DND-41 (cell line): ENCODE data around the gene OR51B6.

Source experiments
- ATAC-seq: fragments of 200-7000 bp; cut with Tn5 transposase; 3 replicates; pipeline ENCODE4 v1.9.1; 2021; ENCODE audit warnings: low read depth; ENCODE audit not compliant: insufficient read depth
- DNase-seq: peaks from one replicate; pipeline ENCODE4 v3.0.0-alpha.2; 2020
- H2AFZ ChIP-seq: 2 replicates; pipeline ENCODE4 v1.6.0; 2012; ENCODE audit warnings: low read depth, low read length
- H3K27ac ChIP-seq: 2 replicates; pipeline ENCODE4 v1.5.1; 2012; ENCODE audit warnings: low read length, inconsistent platforms
- H3K27me3 ChIP-seq: fragments of 200-600 bp; sonication (generic); 2 replicates; pipeline ENCODE4 v1.6.0; 2012; ENCODE audit warnings: low read length, mild to moderate bottlenecking, inconsistent platforms; ENCODE audit not compliant: insufficient read depth, poor library complexity
- H3K36me3 ChIP-seq: 2 replicates; pipeline ENCODE4 v1.5.1; 2012; ENCODE audit warnings: low read length, inconsistent platforms; ENCODE audit not compliant: insufficient read depth
- H3K4me1 ChIP-seq: 2 replicates; pipeline ENCODE4 v1.5.1; 2012; ENCODE audit warnings: mild to moderate bottlenecking, low read length; ENCODE audit not compliant: insufficient read depth
- H3K4me2 ChIP-seq: 2 replicates; pipeline ENCODE4 v1.6.0; 2012; ENCODE audit warnings: mild to moderate bottlenecking, moderate library complexity, low read length, inconsistent platforms; ENCODE audit not compliant: insufficient read depth
- H3K4me3 ChIP-seq, 2 experiments: fragments of 200-600 bp in 1 of 2; shearing (Covaris generic) in 1 of 2; 2 replicates each; pipeline ENCODE4 v1.5.1; 2012 to 2016; ENCODE audit warnings: inconsistent platforms in 2 of 2, low read length in 2 of 2, mild to moderate bottlenecking in 2 of 2, low read depth in 1 of 2, moderate library complexity in 1 of 2
- H3K79me2 ChIP-seq: 2 replicates; pipeline ENCODE4 v1.6.0; 2012; ENCODE audit warnings: low read length, inconsistent platforms; ENCODE audit not compliant: insufficient read depth
- H3K9ac ChIP-seq: 2 replicates; pipeline ENCODE4 v1.6.0; 2012; ENCODE audit warnings: low read depth, mild to moderate bottlenecking, inconsistent platforms, low read length, moderate library complexity
- H3K9me3 ChIP-seq: 2 replicates; pipeline ENCODE4 v1.5.1; 2012; ENCODE audit warnings: low read length, moderate library complexity, mild to moderate bottlenecking, inconsistent platforms; ENCODE audit not compliant: insufficient read depth, severe bottlenecking
- H4K20me1 ChIP-seq: 2 replicates; pipeline ENCODE4 v1.6.0; 2012; ENCODE audit warnings: low read length; ENCODE audit not compliant: insufficient read depth
- EZH2 ChIP-seq: IDR thresholded peaks from 3 replicates; pipeline ENCODE4 v1.6.1; 2012; ENCODE audit warnings: borderline replicate concordance, low read depth, mild to moderate bottlenecking, moderate library complexity, low read length, inconsistent platforms; ENCODE audit not compliant: severe bottlenecking
- TF ChIP-seq, protein P1 (sequence below): IDR thresholded peaks from 2 replicates; pipeline ENCODE4 v1.5.1; 2012; ENCODE audit warnings: borderline replicate concordance, low read length, moderate library complexity, mild to moderate bottlenecking; ENCODE audit not compliant: poor library complexity, severe bottlenecking; ENCODE audit errors: extremely low read depth

Gene OR51B6

DNA sequence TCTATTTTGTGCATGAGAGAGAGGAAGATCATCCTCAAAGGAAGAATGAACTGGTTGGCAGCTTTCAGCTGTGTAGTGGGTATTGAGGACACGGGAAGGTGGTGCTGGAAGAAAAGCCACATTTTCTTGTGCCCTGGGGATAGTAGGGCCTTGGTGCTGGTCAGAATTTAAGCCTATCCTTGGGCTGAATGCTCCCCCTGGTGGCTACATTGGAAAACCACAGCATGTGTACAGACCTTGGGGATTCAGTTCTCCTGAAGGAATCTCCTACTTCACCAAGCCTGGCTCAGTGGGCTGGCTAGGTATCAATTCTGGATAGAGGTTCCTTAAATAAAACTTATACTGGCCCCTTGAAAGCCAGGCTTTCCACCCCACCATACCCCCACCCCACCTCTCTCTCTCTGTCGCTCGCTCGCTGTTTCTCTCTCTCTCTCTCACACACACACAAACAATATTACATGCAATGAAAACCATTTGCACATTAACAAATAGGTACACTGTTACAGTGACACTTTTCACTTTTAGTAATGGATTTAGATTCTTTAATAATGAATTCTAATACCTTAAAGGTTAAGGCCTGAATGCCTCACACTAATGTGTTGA is 29.5 kb downstream of the OR51B6 start:
- Histone ChIP-seq H3K36me3 (no peaks in the 10 kb centered on the region), H3K27me3 (peaks cover 2% of the 10 kb centered on the region), H2AFZ (no peak overlapping the region), H3K4me2 (no peak overlapping the region), H3K27ac (no peak overlapping the region), H4K20me1 (no peaks in the 10 kb centered on the region), H3K9ac (no peak overlapping the region), H3K4me1 (no peaks in the 10 kb centered on the region), H3K9me3 (no peaks in the 10 kb centered on the region), H3K79me2 (no peaks in the 10 kb centered on the region), H3K4me3 (no peak overlapping the region)
- ATAC-seq (peak; percentile 66; the same call in 2 of the 3 replicates), DNase-seq (peak; percentile 42)
- no peak for TF ChIP-seq EZH2
- TF ChIP-seq, protein P1, sequence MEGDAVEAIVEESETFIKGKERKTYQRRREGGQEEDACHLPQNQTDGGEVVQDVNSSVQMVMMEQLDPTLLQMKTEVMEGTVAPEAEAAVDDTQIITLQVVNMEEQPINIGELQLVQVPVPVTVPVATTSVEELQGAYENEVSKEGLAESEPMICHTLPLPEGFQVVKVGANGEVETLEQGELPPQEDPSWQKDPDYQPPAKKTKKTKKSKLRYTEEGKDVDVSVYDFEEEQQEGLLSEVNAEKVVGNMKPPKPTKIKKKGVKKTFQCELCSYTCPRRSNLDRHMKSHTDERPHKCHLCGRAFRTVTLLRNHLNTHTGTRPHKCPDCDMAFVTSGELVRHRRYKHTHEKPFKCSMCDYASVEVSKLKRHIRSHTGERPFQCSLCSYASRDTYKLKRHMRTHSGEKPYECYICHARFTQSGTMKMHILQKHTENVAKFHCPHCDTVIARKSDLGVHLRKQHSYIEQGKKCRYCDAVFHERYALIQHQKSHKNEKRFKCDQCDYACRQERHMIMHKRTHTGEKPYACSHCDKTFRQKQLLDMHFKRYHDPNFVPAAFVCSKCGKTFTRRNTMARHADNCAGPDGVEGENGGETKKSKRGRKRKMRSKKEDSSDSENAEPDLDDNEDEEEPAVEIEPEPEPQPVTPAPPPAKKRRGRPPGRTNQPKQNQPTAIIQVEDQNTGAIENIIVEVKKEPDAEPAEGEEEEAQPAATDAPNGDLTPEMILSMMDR: peak; percentile 75

DNA sequence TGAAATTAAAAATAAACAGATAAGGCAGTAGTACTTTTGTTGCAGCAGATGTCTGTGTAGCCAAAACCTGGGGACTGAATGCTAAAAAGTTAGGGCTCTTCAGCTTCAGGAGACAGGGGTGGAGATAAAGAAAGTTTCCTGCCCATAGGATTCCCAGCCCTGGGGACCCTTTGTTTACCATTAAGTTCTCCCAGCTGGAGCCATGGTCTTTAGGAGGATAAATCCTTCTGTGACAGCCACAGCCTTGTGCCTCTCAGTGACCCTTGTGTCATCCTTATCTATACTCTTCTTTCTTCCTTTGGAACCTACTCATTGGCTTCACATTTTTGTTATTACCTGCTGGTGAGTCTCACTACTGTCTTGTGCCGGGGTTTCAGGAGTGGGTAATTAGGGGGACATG is 32.3 kb downstream of the OR51B6 start, which contains the start of gene OR51M1:
OR51M1 (plus strand) TSS at position 237 of the 400 bp plus-strand sequence. CDS start 5,587 bp downstream, outside the sequence.
- no peak for ATAC-seq
- Histone ChIP-seq H3K9ac (no peak within 1 kb of the TSS), H3K79me2 (no peaks in the 10 kb centered on the region)

DNA sequence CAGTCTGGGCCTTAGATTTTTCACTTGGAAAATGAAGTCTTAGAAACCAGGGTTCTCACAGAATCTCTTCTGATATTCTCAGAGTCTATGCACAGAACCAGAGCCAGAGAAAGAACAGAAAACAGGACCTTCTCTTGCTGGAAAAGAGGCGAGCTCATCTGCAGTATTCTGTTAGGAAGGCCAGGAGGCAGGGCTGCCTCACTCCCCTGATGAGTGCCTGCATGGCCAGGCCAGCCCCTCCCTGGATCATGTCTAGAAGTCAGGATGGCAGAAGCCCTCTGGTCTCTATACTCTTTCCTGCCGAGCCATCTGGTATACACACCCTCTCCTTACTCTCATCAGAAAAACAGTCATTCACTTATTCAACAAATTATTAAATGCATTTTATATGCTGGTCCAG is 33.0 kb downstream of the OR51B6 start:
- DNase-seq (no peak), ATAC-seq (no peak)
- H2AFZ ChIP-seq: no peak overlapping the region
- H4K20me1 ChIP-seq: no peaks in the 10 kb centered on the region
- H3K4me3 ChIP-seq: no peak overlapping the region
- no peak overlapping the region for H3K9ac ChIP-seq
- H3K27me3 ChIP-seq: peaks cover 2% of the 10 kb centered on the region
- no peak for TF ChIP-seq EZH2
- TF ChIP-seq, protein P1: no peak
- H3K9me3 ChIP-seq: no peaks in the 10 kb centered on the region
- H3K27ac ChIP-seq: no peak overlapping the region
- H3K4me1 ChIP-seq: no peaks in the 10 kb centered on the region
- H3K4me2 ChIP-seq: no peak overlapping the region
- H3K79me2 ChIP-seq: no peaks in the 10 kb centered on the region
- no peaks in the 10 kb centered on the region for H3K36me3 ChIP-seq

More for the DNA sequence above, 32.3 kb downstream of the OR51B6 start, which contains the start of gene OR51M1:
- Histone ChIP-seq H3K4me1 (no peaks in the 10 kb centered on the region), H3K36me3 (no peaks in the 10 kb centered on the region), H3K27me3 (peaks cover 2% of the 10 kb centered on the region), H3K9me3 (no peaks in the 10 kb centered on the region), H3K4me3 (no peak within 1 kb of the TSS), H3K27ac (no peak within 1 kb of the TSS), H2AFZ (no peak within 1 kb of the TSS), H3K4me2 (no peak within 1 kb of the TSS), H4K20me1 (no peaks in the 10 kb centered on the region)
- TF ChIP-seq, protein P1: no peak
- TF ChIP-seq EZH2: no peak
- no peak for DNase-seq
